Measurements from ENCODE around the gene USO1.
"Not testable (repeated sequence)": the region's sequence is repeated elsewhere in the genome, so short reads cannot be mapped to it uniquely, and the experiment has no call there.

Gene USO1

GRCh38 chr4:75771607-75772006 lies 47.2 kb downstream of the USO1 start:
- DNase-seq: no peak
- no peak for TF ChIP-seq POLR2A (IDR thresholded peaks at IDR 0.05; ENCODE audit: low read length)
- no peak for TF ChIP-seq GATA1 (IDR thresholded peaks at IDR 0.05; ENCODE audit: low read depth, low read length)

DNA sequence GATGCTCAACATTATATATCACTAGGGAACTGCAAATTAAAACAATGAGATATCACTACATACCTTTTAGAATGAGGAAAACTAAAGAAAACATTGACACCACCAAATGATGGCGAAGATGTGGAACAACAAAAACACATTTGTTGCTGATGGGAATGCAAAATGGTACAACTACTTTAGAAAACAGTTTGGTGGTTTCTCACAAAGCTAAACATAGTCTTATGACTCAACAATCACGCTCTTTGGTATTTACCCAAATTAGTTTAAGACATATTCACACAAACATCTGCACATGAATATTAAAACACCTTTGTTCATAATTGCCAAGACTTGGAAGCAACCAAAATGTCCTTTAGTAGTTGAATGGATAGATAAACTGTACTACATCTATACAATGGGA lies 53.2 kb downstream of the USO1 start:
- TF ChIP-seq GATA1 (IDR thresholded peaks at IDR 0.05; ENCODE audit: low read depth, low read length): no peak
- TF ChIP-seq POLR2A (IDR thresholded peaks at IDR 0.05; ENCODE audit: low read length): no peak

GRCh38 chr4:75779105-75779757 lies 54.9 kb downstream of the USO1 start:
- DNase-seq: no peak
- TF ChIP-seq POLR2A (IDR thresholded peaks at IDR 0.05; ENCODE audit: low read length): no peak
- TF ChIP-seq GATA1 (IDR thresholded peaks at IDR 0.05; ENCODE audit: low read depth, low read length): no peak

More for the DNA sequence above, 53.2 kb downstream of the USO1 start:
- no peak for DNase-seq

DNA sequence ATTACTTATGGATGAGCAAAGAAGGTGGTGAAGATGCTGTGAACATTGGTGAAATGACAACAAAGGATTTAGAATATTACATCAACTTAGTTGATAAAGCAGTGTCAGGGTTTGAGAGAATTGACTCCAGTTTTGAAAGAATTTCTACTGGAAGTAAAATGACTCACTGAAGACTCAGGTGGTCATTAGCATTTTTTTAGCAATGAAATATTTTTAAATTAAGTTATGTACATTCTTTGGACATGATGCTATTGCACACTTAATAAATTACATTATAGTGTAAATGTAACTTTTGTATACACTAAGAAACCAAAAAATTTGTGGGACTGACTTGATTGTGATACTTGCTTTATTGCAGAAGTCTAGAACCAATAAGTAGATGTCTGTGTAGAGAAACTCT lies 56.9 kb downstream of the USO1 start:
- TF ChIP-seq GATA1 (IDR thresholded peaks at IDR 0.05; ENCODE audit: low read depth, low read length) (no peak), POLR2A (IDR thresholded peaks at IDR 0.05; ENCODE audit: low read length) (no peak)
- no peak for DNase-seq

GRCh38 chr4:75786526-75786925 lies 62.1 kb downstream of the USO1 start:
- no peak for DNase-seq
- TF ChIP-seq GATA1 (IDR thresholded peaks at IDR 0.05; ENCODE audit: low read depth, low read length) (no peak), POLR2A (IDR thresholded peaks at IDR 0.05; ENCODE audit: low read length) (no peak)

DNA sequence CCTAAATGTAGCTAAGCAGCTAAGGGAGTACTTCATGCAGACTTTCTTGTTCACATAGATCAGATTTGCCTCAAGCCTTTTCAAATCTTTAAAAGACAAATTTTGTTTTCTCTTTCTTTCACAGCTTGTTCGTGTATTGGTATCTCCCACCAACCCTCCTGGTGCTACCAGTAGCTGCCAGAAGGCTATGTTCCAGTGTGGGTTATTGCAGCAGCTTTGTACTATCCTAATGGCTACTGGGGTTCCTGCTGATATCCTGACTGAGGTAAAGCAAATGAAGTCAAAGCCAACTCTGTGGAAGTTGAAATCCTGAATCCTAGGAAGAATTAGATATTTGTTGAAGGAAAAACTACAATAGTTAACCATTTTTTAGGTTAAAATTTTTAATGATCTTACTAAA lies 62.6 kb downstream of the USO1 start:
- TF ChIP-seq POLR2A (IDR thresholded peaks at IDR 0.05; ENCODE audit: low read length) (no peak), GATA1 (IDR thresholded peaks at IDR 0.05; ENCODE audit: low read depth, low read length) (no peak)
- no peak for DNase-seq

GRCh38 chr4:75790024-75790423 lies 65.6 kb downstream of the USO1 start:
- TF ChIP-seq POLR2A (IDR thresholded peaks at IDR 0.05; ENCODE audit: low read length): no peak
- no peak for TF ChIP-seq GATA1 (IDR thresholded peaks at IDR 0.05; ENCODE audit: low read depth, low read length)
- DNase-seq: no peak

- TF ChIP-seq GATA1 (IDR thresholded peaks at IDR 0.05; ENCODE audit: low read depth, low read length) (no peak), POLR2A (IDR thresholded peaks at IDR 0.05; ENCODE audit: low read length) (no peak)
- DNase-seq: no peak
These were observed 76.6 kb downstream of the USO1 start for GRCh38 chr4:75800972-75801371.

DNA sequence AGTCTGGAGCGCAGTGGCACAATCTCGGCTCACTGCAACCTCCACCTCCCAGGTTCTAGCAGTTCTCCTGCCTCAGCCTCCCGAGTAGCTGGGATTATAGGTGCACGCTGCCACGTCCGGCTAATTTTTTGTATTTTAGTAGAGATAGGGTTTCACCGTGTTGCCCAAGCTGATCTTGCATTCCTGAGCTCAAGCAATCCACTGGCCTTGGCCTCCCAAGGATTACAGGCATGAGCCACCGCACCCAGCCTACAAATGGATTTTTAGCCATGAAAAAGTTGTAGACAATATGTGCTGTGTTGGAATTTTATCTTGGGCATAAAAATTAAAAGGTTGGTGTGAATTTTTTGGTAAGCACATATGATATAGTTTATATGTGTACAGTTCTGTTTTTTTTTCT lies 81.7 kb downstream of the USO1 start:
- not testable (repeated sequence) for DNase-seq

- DNase-seq: no peak
- TF ChIP-seq POLR2A (IDR thresholded peaks at IDR 0.05; ENCODE audit: low read length): no peak
- TF ChIP-seq GATA1 (IDR thresholded peaks at IDR 0.05; ENCODE audit: low read depth, low read length): no peak
These were observed 93.5 kb downstream of the USO1 start for GRCh38 chr4:75817901-75818300.

- DNase-seq: no peak
- no peak for TF ChIP-seq POLR2A (IDR thresholded peaks at IDR 0.05; ENCODE audit: low read length)
- no peak for TF ChIP-seq GATA1 (IDR thresholded peaks at IDR 0.05; ENCODE audit: low read depth, low read length)
These were observed 94.7 kb downstream of the USO1 start for GRCh38 chr4:75819121-75819520.

DNA sequence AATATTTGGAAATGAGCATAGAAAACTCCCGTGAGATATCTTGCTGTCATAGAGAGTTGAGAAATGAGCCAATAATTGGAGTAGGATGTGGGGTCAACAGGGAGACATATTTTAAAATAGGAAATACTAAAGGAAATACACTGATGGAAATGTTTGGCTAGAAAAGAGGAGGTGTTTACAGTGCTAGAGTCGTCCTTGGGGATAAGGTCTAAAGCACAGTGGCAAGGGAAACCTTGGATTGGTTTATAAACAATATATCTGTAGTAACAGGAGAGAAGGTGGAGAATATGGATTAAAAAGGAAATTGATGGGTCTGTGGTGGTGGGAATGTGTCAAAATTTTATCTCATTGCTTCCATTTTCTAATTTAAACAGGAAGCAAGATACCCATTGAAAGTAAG lies 95.8 kb downstream of the USO1 start:
- no peak for DNase-seq
- TF ChIP-seq GATA1 (IDR thresholded peaks at IDR 0.05; ENCODE audit: low read depth, low read length): no peak
- TF ChIP-seq POLR2A (IDR thresholded peaks at IDR 0.05; ENCODE audit: low read length): no peak

DNA sequence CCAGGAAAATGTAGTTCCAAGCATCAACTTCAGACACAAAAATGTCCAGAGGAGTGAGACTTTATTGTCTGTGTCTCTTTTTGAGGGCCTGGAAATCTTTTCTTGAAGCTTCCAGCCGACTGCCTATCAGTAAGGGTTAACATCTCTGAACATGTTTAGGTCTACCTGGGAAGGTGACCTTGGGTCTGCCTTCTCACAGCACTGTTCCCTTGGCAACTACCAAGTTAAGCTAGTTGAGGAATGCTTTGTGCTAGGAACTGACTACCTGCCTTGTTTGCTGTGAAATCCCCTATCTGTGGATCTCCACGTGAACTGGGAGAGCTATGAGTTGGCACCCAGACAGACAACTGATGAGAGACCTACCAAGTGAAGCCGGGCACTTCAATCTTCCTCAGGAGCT lies 96.3 kb downstream of the USO1 start:
- DNase-seq: no peak
- TF ChIP-seq POLR2A (IDR thresholded peaks at IDR 0.05; ENCODE audit: low read length): no peak
- TF ChIP-seq GATA1 (IDR thresholded peaks at IDR 0.05; ENCODE audit: low read depth, low read length): no peak

- TF ChIP-seq GATA1 (IDR thresholded peaks at IDR 0.05; ENCODE audit: low read depth, low read length) (no peak), POLR2A (IDR thresholded peaks at IDR 0.05; ENCODE audit: low read length) (no peak)
These were observed 96.8 kb downstream of the USO1 start for GRCh38 chr4:75821216-75821615.

DNA sequence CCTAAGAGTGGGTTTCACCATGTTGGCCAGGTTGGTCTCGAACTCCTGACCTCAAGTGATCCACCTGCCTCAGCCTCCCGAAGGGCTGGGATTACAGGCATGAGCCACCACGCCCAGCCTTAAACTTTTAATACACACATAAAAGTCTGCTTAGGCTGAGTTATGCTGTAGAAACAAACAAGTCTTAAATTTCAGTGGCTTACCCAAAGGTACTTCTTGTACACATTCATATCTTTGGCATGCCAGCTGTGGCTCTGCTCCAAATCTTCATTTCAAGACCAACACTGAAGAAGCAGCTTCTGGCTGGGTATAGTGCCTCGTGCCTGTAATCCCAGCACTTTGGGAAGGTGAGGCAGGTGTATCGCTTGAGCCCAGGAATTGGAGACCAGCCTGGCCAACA lies 97.6 kb downstream of the USO1 start:
- no peak for TF ChIP-seq GATA1 (IDR thresholded peaks at IDR 0.05; ENCODE audit: low read depth, low read length)
- no peak for TF ChIP-seq POLR2A (IDR thresholded peaks at IDR 0.05; ENCODE audit: low read length)
- no peak for DNase-seq

More at GRCh38 chr4:75821216-75821615, 96.8 kb downstream of the USO1 start:
- no peak for DNase-seq

DNA sequence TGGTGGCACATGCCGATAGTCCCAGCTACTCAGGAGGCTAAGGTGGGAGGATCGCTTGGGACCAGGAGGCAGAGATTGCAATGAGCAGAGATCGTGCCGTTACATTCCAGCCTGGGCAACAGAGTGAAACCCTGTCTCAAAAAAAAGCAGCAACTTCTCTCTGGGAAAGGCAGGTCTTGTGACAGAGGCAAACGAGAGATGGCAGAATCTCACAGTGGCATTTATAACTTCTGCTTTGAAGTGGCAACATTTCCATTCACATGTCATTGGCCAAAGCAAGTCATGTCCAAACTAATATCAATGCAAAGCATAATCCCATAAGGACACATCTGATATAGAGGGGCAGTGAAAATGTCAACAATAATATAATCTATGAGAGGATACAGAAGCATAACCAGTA lies 98.0 kb downstream of the USO1 start:
- DNase-seq: no peak
- TF ChIP-seq POLR2A (IDR thresholded peaks at IDR 0.05; ENCODE audit: low read length): no peak
- no peak for TF ChIP-seq GATA1 (IDR thresholded peaks at IDR 0.05; ENCODE audit: low read depth, low read length)
